Measurements from ENCODE around the gene SSBP4. TPM values are rescaled to one million over a fixed set of nuclear protein-coding genes. Genes with fewer than 3 reads are reported as not detected.
A peak's percentile ranks its signal among the peaks of the same experiment; 100 is the strongest.

Gene SSBP4
- total and polyA plus RNA-seq, 9 of the 15 experiments (the other 6 are each of a cell fraction or from before 2014, with no cell fraction given) = 1.1 to 189 (median 39.0) TPM

DNA sequence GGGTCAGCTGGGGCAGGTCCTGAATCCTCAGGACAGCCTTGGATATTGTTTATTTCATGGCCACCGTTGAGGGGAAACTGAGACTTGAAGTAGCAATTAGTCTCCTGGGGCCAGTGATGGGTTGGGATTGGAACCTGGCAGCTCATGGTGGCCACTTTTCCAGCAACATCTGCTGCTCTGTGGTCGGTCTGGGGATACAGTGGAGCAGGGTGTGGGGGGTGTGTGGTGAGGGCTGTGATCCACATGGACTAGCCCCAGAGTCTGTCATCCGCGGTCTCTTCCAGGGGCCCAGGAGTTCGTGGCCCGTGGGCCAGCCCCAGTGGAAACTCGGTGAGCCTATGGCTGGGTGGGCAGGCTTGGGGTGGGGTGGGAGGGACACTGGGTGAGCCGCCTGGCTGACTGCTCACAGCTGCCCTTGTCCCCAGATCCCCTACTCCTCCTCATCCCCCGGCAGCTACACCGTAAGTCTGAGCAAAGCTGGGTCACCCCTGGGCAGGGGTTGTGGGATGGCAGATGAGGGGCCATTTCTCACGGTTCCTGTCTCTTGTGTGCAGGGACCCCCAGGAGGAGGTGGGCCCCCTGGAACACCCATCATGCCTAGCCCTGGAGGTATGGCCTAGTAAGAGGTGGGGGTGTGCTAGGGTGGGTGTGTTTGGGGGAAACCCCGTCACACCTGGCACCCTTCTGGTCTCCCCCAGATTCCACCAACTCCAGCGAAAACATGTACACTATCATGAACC, 13.2 kb downstream of the SSBP4 start:
- FAIRE-seq (peak; percentile 29), DNase-seq (ENCODE audit: extremely low read depth in 1 of 4, low spot score in 3 of 4) (peak in 1 of 4 experiments; percentile 9), ATAC-seq (no peak)
- H3K4me3 ChIP-seq = peak overlapping the region; percentile 50; the same call in 1 of the 2 replicates
- no TSS peak for BruUV-seq (replicated peaks)
- H2AFZ ChIP-seq (ENCODE audit: low read depth, low read length) = peak overlapping the region; percentile 62; the same call in 1 of the 2 replicates
- WGBS (ENCODE audit: insufficient coverage, low coverage, missing lambda C conversion rate) = 50% methylated on average over 10 of the region's 13 CpGs
- no peaks in the 10 kb centered on the region for H3K27me3 ChIP-seq (ENCODE audit: control insufficient read depth in 2 of 2, insufficient read depth in 2 of 2, low read length in 2 of 2)
- intact Hi-C loops (cut with micrococcal nuclease) = no loop called here
- in situ Hi-C loops (cut with MboI) = no loop called here
- peaks cover 62% of the 10 kb centered on the region for H3K79me2 ChIP-seq (ENCODE audit: control insufficient read depth, insufficient read depth, low read length)
- H3K9me1 ChIP-seq (ENCODE audit: control insufficient read depth, insufficient read depth, low read length) = no peaks in the 10 kb centered on the region
- H3K9me3 ChIP-seq (replicated peaks; ENCODE audit: control insufficient read depth, insufficient read depth, low read depth, low read length) = no peaks in the 10 kb centered on the region
- H4K20me1 ChIP-seq (replicated peaks; ENCODE audit: control insufficient read depth, insufficient read depth, low read length) = peaks cover 9% of the 10 kb centered on the region
- CTCF ChIA-PET (ENCODE audit: low intra/inter-chr PET ratio) = no interaction called here
- peak overlapping the region; percentile 73 for H3K4me2 ChIP-seq (ENCODE audit: insufficient read depth, low read length)
- POLR2A ChIA-PET = interaction anchor here (0.8 to 1.5 kb wide), 4 partner anchors 8 to 43 kb away, joined by 3 to 6 read pairs (median 4); partner anchors contain the start of gene SSBP4
- peak overlapping the region; percentile 62 to 92 for H3K9ac ChIP-seq (ENCODE audit: insufficient read depth in 1 of 2, low read depth in 2 of 2, low read length in 2 of 2)
- H3K27ac ChIP-seq (ENCODE audit: extremely low read depth, low read depth, low read length) = peak overlapping the region; percentile 67
- peaks cover 37 to 97% of the 10 kb centered on the region in 2 experiments for H3K4me1 ChIP-seq (replicated peaks in 1 of 2; ENCODE audit: control insufficient read depth in 2 of 2, insufficient read depth in 2 of 2, low read length in 2 of 2)
- peaks cover 76% of the 10 kb centered on the region for H3K36me3 ChIP-seq (ENCODE audit: control insufficient read depth, insufficient read depth, low read length)
- no peak for TF ChIP-seq ZNF583 (CRISPR knock-in tag; IDR thresholded peaks at IDR 0.05)
- TF ChIP-seq ZKSCAN3 (CRISPR knock-in tag; IDR thresholded peaks at IDR 0.05) = no peak
- TF ChIP-seq ZNF830 (CRISPR knock-in tag; IDR thresholded peaks at IDR 0.05) = no peak
- TF ChIP-seq OTX1 (CRISPR knock-in tag; IDR thresholded peaks at IDR 0.05) = 0 out of 2 replicates have a peak, but pooled peaks have one; percentile 32
- TF ChIP-seq, protein P1, sequence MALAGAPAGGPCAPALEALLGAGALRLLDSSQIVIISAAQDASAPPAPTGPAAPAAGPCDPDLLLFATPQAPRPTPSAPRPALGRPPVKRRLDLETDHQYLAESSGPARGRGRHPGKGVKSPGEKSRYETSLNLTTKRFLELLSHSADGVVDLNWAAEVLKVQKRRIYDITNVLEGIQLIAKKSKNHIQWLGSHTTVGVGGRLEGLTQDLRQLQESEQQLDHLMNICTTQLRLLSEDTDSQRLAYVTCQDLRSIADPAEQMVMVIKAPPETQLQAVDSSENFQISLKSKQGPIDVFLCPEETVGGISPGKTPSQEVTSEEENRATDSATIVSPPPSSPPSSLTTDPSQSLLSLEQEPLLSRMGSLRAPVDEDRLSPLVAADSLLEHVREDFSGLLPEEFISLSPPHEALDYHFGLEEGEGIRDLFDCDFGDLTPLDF (CRISPR knock-in tag; IDR thresholded peaks at IDR 0.05) = no peak
- no peak for TF ChIP-seq TOE1 (IDR thresholded peaks at IDR 0.05; ENCODE audit: borderline replicate concordance)
- TF ChIP-seq TOE1 (CRISPR knock-in tag; IDR thresholded peaks at IDR 0.05; ENCODE audit: borderline replicate concordance, low read depth) = no peak
- no peak for TF ChIP-seq PTTG1 (tag; IDR thresholded peaks at IDR 0.05; ENCODE audit: low read depth)
- TF ChIP-seq YY1 (IDR thresholded peaks at IDR 0.05; ENCODE audit: borderline replicate concordance in 1 of 3, control insufficient read depth in 1 of 3, extremely low read depth in 1 of 3, insufficient read depth in 3 of 3, insufficient read length in 1 of 3, insufficient replicate concordance in 2 of 3, low read depth in 1 of 3, low read length in 2 of 3) = no peak
- TF ChIP-seq KDM4B (IDR thresholded peaks at IDR 0.05; ENCODE audit: borderline replicate concordance in 2 of 2, low read depth in 1 of 2) = no peak
- TF ChIP-seq ZSCAN32 (CRISPR knock-in tag; IDR thresholded peaks at IDR 0.05) = no peak
- no peak for TF ChIP-seq SMARCC2 (IDR thresholded peaks at IDR 0.05; ENCODE audit: low read depth)
- TF ChIP-seq, protein P2, sequence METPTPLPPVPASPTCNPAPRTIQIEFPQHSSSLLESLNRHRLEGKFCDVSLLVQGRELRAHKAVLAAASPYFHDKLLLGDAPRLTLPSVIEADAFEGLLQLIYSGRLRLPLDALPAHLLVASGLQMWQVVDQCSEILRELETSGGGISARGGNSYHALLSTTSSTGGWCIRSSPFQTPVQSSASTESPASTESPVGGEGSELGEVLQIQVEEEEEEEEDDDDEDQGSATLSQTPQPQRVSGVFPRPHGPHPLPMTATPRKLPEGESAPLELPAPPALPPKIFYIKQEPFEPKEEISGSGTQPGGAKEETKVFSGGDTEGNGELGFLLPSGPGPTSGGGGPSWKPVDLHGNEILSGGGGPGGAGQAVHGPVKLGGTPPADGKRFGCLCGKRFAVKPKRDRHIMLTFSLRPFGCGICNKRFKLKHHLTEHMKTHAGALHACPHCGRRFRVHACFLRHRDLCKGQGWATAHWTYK (CRISPR knock-in tag; IDR thresholded peaks at IDR 0.05) = 0 out of 2 replicates have a peak, but pooled peaks have one; percentile 11
- TF ChIP-seq ZFP30 (CRISPR knock-in tag; IDR thresholded peaks at IDR 0.05; ENCODE audit: borderline replicate concordance) = no peak
- TF ChIP-seq, protein P3, sequence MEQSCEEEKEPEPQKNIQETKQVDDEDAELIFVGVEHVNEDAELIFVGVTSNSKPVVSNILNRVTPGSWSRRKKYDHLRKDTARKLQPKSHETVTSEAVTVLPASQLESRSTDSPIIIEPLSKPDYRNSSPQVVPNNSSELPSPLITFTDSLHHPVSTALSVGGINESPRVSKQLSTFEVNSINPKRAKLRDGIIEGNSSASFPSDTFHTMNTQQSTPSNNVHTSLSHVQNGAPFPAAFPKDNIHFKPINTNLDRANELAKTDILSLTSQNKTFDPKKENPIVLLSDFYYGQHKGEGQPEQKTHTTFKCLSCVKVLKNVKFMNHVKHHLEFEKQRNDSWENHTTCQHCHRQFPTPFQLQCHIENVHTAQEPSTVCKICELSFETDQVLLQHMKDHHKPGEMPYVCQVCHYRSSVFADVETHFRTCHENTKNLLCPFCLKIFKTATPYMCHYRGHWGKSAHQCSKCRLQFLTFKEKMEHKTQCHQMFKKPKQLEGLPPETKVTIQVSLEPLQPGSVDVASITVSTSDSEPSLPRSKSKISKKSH (CRISPR knock-in tag; IDR thresholded peaks at IDR 0.05) = no peak
- TF ChIP-seq EWSR1 (IDR thresholded peaks at IDR 0.05; ENCODE audit: borderline replicate concordance, low read depth, partially characterized antibody) = no peak
- no peak for TF ChIP-seq PHB2 (IDR thresholded peaks at IDR 0.05; ENCODE audit: low read depth)

Measured in K562 (cell line).